Measurements from ENCODE around the gene PSAP.

- TF ChIP-seq POLR2A (IDR thresholded peaks at IDR 0.05) (no peak), CTCF (IDR thresholded peaks at IDR 0.05) (no peak)
These were observed 1.6 kb downstream of the PSAP start for GRCh38 chr10:71849461-71849908.
